WTC11 (cell line): Measurements from ENCODE around the gene PRR5L. TPM values are rescaled to one million over a fixed set of nuclear protein-coding genes. Genes with fewer than 3 reads are reported as not detected.
A peak's percentile ranks its signal among the peaks of the same experiment; 100 is the strongest.

Experiments used
- ATAC-seq: fragments of 200-7000 bp; cut with Tn5 transposase; 2 replicates; pipeline ENCODE4 v1.10.0; 2021; ENCODE audit warnings: mild to moderate bottlenecking, moderate library complexity
- Bru-seq: library from RNA; stranded (reverse); fragments of 400-500 nt; gene quantifications from one replicate; lab custom pipeline; 2021; lab: Mats Ljungman, UMichigan
- CTCF ChIA-PET: fragments of 300-600 bp; sonication (Branson Sonifier 250); formaldehyde crosslinking; loops from one replicate; lab custom pipeline; 2021; ENCODE audit warnings: antibody characterized with exemption; lab: Charles Lee
- POLR2A ChIA-PET: fragments of 350-600 bp; sonication (Branson Sonifier 250); formaldehyde crosslinking; loops from one replicate; lab custom pipeline; 2021; ENCODE audit warnings: antibody characterized with exemption; lab: Charles Lee
- DNase-seq: peaks from one replicate; pipeline ENCODE4 v3.0.0; 2021; ENCODE audit warnings: low spot score
- H3K27ac Mint-ChIP-seq: 2 replicates; pipeline ENCODE4 v1.8.0; 2021; ENCODE audit warnings: mixed read lengths
- H3K27me3 Mint-ChIP-seq: 2 replicates; pipeline ENCODE4 v1.8.0; 2021; ENCODE audit warnings: low read depth, mild to moderate bottlenecking, moderate library complexity, mixed read lengths
- H3K36me3 Mint-ChIP-seq: 2 replicates; pipeline ENCODE4 v1.8.0; 2021; ENCODE audit warnings: mixed read lengths
- H3K4me1 Mint-ChIP-seq: 2 replicates; pipeline ENCODE4 v1.8.0; 2022; ENCODE audit warnings: mixed read lengths
- H3K4me3 Mint-ChIP-seq: 2 replicates; pipeline ENCODE4 v1.8.0; 2021; ENCODE audit warnings: mild to moderate bottlenecking, moderate library complexity, mixed read lengths
- H3K9me3 Mint-ChIP-seq: 2 replicates; pipeline ENCODE4 v1.8.0; 2021; ENCODE audit warnings: mixed read lengths
- EMX1 ChIP-seq: fragments of 250-450 bp; sonication (Bioruptor Pico); IDR thresholded peaks from 2 replicates; pipeline ENCODE4 v1.8.0; 2021; ENCODE audit warnings: mild to moderate bottlenecking
- ETV6 ChIP-seq: sonication (generic); formaldehyde crosslinking; IDR thresholded peaks from 2 replicates; pipeline ENCODE4 v1.8.1; 2022; ENCODE audit warnings: mild to moderate bottlenecking, missing genetic modification reagents
- GRHL2 ChIP-seq: fragments of 250-450 bp; sonication (Bioruptor Pico); IDR thresholded peaks from 2 replicates; pipeline ENCODE4 v1.8.0; 2022; ENCODE audit warnings: mild to moderate bottlenecking, moderate library complexity; ENCODE audit not compliant: insufficient replicate concordance, severe bottlenecking
- MXD4 ChIP-seq: fragments of 250-450 bp; sonication (Bioruptor Pico); IDR thresholded peaks from 2 replicates; pipeline ENCODE4 v1.8.0; 2021; ENCODE audit warnings: mild to moderate bottlenecking, moderate library complexity, borderline replicate concordance
- NFYB ChIP-seq: sonication (generic); formaldehyde crosslinking; conservative IDR thresholded peaks from 2 replicates; pipeline ENCODE4 v1.8.0; 2022; ENCODE audit warnings: low read depth, missing genetic modification reagents
- OVOL2 ChIP-seq: fragments of 250-450 bp; sonication (Bioruptor Pico); IDR thresholded peaks from 2 replicates; pipeline ENCODE4 v1.9.0; 2021; ENCODE audit warnings: mild to moderate bottlenecking, borderline replicate concordance
- RORB ChIP-seq: fragments of 250-450 bp; sonication (Bioruptor Pico); IDR thresholded peaks from 2 replicates; pipeline ENCODE4 v1.9.0; 2021; ENCODE audit warnings: mild to moderate bottlenecking
- SOX15 ChIP-seq: fragments of 250-450 bp; sonication (Bioruptor Pico); IDR thresholded peaks from 2 replicates; pipeline ENCODE4 v1.9.0; 2021; ENCODE audit warnings: mild to moderate bottlenecking
- TEAD1 ChIP-seq: sonication (generic); formaldehyde crosslinking; IDR thresholded peaks from 2 replicates; pipeline ENCODE4 v1.8.0; 2022; ENCODE audit warnings: mild to moderate bottlenecking, missing genetic modification reagents
- ZNF263 ChIP-seq: sonication (generic); formaldehyde crosslinking; IDR thresholded peaks from 2 replicates; pipeline ENCODE4 v1.8.1; 2022; ENCODE audit warnings: low read depth, mild to moderate bottlenecking, moderate library complexity, missing genetic modification reagents
- ZNF416 ChIP-seq: fragments of 250-450 bp; sonication (Bioruptor Pico); IDR thresholded peaks from 2 replicates; pipeline ENCODE4 v1.9.0; 2021; ENCODE audit warnings: mild to moderate bottlenecking, inconsistent platforms
- long read RNA-seq, 3 experiments: library from RNA in 1 of 3; library from capped mRNA in 1 of 3; library from polyadenylated mRNA in 1 of 3; unstranded in 2 of 3; stranded (forward) in 1 of 3; transcript quantifications; one replicate each; pipeline ENCODE4 v2.0.0, GENCODE V29; 2021
- total RNA-seq: library from RNA; stranded (reverse); gene quantifications from 3 replicates; pipeline ENCODE4 v1.2.3, GENCODE V29; 2021
- TF ChIP-seq, protein P1 (sequence below): sonication (generic); formaldehyde crosslinking; IDR thresholded peaks from 2 replicates; pipeline ENCODE4 v1.8.0; 2023; ENCODE audit warnings: mild to moderate bottlenecking, missing genetic modification reagents
- TF ChIP-seq, protein P2 (sequence below): sonication (generic); formaldehyde crosslinking; IDR thresholded peaks from 2 replicates; pipeline ENCODE4 v1.8.0; 2023; ENCODE audit warnings: missing genetic modification reagents, mild to moderate bottlenecking, borderline replicate concordance
- TF ChIP-seq, protein P3 (sequence below): sonication (generic); formaldehyde crosslinking; IDR thresholded peaks from 2 replicates; pipeline ENCODE4 v1.8.0; 2022; ENCODE audit warnings: mild to moderate bottlenecking, missing genetic modification reagents
- TF ChIP-seq, protein P4 (sequence below): sonication (generic); formaldehyde crosslinking; IDR thresholded peaks from 2 replicates; pipeline ENCODE4 v1.8.1; 2023; ENCODE audit warnings: mild to moderate bottlenecking, missing genetic modification reagents, moderate library complexity
- TF ChIP-seq, protein P5 (sequence below): sonication (generic); formaldehyde crosslinking; IDR thresholded peaks from 2 replicates; pipeline ENCODE4 v1.8.1; 2022; ENCODE audit warnings: mild to moderate bottlenecking, missing genetic modification reagents, moderate library complexity, borderline replicate concordance
- TF ChIP-seq, protein P6 (sequence below): sonication (generic); formaldehyde crosslinking; IDR thresholded peaks from 2 replicates; pipeline ENCODE4 v1.8.1; 2023; ENCODE audit warnings: mild to moderate bottlenecking, missing genetic modification reagents, borderline replicate concordance
- TF ChIP-seq, protein P7 (sequence below): sonication (generic); formaldehyde crosslinking; IDR thresholded peaks from 2 replicates; pipeline ENCODE4 v1.8.0; 2022; ENCODE audit warnings: mild to moderate bottlenecking, missing genetic modification reagents

PRR5L gene, protein sequence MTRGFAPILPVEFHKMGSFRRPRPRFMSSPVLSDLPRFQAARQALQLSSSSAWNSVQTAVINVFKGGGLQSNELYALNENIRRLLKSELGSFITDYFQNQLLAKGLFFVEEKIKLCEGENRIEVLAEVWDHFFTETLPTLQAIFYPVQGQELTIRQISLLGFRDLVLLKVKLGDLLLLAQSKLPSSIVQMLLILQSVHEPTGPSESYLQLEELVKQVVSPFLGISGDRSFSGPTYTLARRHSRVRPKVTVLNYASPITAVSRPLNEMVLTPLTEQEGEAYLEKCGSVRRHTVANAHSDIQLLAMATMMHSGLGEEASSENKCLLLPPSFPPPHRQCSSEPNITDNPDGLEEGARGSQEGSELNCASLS
- total RNA-seq (3.9 to 4.6 TPM (median 4.0 TPM) in 3 replicates), Bru-seq, nascent RNA (percentile 46 among the genes with signal in this experiment)
- long read RNA-seq, experiment 1, partial matches to known transcripts, result 0 of 5 reads
- long read RNA-seq, experiment 1, other reads (novel, unspliced or antisense), result 5 of 5 reads
- long read RNA-seq, experiment 2, partial matches to known transcripts, result 0 of 5 reads
- long read RNA-seq, experiment 2, other reads (novel, unspliced or antisense), result 5 of 5 reads
- long read RNA-seq, experiment 3, result 0 reads

DNA sequence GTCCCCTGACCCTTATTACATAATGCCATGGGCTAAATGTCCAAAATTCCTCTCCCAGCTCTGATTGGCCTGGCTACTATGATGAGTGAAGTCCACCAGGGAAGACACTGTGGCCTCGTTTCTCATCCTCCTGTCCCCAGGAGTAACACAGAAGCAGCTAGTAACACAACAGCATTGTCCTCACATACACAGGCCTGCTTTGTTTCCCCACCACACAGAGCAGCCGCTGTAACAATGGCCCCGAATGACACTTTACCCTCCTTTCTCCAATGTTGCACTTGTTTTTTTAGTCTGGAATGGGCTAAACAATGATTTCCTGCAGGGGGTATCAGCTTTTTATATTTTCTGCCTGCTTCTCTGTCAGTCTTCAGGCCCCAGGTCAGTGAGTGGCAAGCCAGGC, at the start of gene PRR5L:
PRR5L (plus strand) TSS at position 363 of the 400 bp plus-strand sequence. CDS start 104,834 bp downstream, outside the sequence.
- CTCF ChIA-PET, result interaction anchor here (0.8 to 1.4 kb wide), 3 partner anchors 11 to 197 kb away, joined by 3 to 5 read pairs (median 4); no protein-coding TSS in a partner anchor
- no peak for ATAC-seq
- H3K27ac Mint-ChIP-seq, result no peak within 1 kb of the TSS

More for the DNA sequence above, at the start of gene PRR5L:
- TF ChIP-seq OVOL2 (CRISPR knock-in tag) (no peak), ZNF416 (CRISPR knock-in tag) (no peak), ETV6 (no peak), MXD4 (CRISPR knock-in tag) (no peak), GRHL2 (CRISPR knock-in tag) (no peak), EMX1 (CRISPR knock-in tag) (no peak), TEAD1 (CRISPR knock-in tag) (no peak), NFYB (CRISPR knock-in tag) (no peak), RORB (no peak), ZNF263 (CRISPR knock-in tag) (no peak), SOX15 (no peak)
- TF ChIP-seq, protein P1, sequence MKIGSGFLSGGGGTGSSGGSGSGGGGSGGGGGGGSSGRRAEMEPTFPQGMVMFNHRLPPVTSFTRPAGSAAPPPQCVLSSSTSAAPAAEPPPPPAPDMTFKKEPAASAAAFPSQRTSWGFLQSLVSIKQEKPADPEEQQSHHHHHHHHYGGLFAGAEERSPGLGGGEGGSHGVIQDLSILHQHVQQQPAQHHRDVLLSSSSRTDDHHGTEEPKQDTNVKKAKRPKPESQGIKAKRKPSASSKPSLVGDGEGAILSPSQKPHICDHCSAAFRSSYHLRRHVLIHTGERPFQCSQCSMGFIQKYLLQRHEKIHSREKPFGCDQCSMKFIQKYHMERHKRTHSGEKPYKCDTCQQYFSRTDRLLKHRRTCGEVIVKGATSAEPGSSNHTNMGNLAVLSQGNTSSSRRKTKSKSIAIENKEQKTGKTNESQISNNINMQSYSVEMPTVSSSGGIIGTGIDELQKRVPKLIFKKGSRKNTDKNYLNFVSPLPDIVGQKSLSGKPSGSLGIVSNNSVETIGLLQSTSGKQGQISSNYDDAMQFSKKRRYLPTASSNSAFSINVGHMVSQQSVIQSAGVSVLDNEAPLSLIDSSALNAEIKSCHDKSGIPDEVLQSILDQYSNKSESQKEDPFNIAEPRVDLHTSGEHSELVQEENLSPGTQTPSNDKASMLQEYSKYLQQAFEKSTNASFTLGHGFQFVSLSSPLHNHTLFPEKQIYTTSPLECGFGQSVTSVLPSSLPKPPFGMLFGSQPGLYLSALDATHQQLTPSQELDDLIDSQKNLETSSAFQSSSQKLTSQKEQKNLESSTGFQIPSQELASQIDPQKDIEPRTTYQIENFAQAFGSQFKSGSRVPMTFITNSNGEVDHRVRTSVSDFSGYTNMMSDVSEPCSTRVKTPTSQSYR (CRISPR knock-in tag), result no peak
- TF ChIP-seq, protein P2, sequence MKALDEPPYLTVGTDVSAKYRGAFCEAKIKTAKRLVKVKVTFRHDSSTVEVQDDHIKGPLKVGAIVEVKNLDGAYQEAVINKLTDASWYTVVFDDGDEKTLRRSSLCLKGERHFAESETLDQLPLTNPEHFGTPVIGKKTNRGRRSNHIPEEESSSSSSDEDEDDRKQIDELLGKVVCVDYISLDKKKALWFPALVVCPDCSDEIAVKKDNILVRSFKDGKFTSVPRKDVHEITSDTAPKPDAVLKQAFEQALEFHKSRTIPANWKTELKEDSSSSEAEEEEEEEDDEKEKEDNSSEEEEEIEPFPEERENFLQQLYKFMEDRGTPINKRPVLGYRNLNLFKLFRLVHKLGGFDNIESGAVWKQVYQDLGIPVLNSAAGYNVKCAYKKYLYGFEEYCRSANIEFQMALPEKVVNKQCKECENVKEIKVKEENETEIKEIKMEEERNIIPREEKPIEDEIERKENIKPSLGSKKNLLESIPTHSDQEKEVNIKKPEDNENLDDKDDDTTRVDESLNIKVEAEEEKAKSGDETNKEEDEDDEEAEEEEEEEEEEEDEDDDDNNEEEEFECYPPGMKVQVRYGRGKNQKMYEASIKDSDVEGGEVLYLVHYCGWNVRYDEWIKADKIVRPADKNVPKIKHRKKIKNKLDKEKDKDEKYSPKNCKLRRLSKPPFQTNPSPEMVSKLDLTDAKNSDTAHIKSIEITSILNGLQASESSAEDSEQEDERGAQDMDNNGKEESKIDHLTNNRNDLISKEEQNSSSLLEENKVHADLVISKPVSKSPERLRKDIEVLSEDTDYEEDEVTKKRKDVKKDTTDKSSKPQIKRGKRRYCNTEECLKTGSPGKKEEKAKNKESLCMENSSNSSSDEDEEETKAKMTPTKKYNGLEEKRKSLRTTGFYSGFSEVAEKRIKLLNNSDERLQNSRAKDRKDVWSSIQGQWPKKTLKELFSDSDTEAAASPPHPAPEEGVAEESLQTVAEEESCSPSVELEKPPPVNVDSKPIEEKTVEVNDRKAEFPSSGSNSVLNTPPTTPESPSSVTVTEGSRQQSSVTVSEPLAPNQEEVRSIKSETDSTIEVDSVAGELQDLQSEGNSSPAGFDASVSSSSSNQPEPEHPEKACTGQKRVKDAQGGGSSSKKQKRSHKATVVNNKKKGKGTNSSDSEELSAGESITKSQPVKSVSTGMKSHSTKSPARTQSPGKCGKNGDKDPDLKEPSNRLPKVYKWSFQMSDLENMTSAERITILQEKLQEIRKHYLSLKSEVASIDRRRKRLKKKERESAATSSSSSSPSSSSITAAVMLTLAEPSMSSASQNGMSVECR (CRISPR knock-in tag), result no peak
- TF ChIP-seq, protein P3, sequence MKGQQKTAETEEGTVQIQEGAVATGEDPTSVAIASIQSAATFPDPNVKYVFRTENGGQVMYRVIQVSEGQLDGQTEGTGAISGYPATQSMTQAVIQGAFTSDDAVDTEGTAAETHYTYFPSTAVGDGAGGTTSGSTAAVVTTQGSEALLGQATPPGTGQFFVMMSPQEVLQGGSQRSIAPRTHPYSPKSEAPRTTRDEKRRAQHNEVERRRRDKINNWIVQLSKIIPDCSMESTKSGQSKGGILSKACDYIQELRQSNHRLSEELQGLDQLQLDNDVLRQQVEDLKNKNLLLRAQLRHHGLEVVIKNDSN (CRISPR knock-in tag), result no peak
- TF ChIP-seq, protein P4, sequence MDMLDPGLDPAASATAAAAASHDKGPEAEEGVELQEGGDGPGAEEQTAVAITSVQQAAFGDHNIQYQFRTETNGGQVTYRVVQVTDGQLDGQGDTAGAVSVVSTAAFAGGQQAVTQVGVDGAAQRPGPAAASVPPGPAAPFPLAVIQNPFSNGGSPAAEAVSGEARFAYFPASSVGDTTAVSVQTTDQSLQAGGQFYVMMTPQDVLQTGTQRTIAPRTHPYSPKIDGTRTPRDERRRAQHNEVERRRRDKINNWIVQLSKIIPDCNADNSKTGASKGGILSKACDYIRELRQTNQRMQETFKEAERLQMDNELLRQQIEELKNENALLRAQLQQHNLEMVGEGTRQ (CRISPR knock-in tag), result no peak
- TF ChIP-seq, protein P5, sequence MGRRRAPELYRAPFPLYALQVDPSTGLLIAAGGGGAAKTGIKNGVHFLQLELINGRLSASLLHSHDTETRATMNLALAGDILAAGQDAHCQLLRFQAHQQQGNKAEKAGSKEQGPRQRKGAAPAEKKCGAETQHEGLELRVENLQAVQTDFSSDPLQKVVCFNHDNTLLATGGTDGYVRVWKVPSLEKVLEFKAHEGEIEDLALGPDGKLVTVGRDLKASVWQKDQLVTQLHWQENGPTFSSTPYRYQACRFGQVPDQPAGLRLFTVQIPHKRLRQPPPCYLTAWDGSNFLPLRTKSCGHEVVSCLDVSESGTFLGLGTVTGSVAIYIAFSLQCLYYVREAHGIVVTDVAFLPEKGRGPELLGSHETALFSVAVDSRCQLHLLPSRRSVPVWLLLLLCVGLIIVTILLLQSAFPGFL, result no peak
- TF ChIP-seq, protein P6, sequence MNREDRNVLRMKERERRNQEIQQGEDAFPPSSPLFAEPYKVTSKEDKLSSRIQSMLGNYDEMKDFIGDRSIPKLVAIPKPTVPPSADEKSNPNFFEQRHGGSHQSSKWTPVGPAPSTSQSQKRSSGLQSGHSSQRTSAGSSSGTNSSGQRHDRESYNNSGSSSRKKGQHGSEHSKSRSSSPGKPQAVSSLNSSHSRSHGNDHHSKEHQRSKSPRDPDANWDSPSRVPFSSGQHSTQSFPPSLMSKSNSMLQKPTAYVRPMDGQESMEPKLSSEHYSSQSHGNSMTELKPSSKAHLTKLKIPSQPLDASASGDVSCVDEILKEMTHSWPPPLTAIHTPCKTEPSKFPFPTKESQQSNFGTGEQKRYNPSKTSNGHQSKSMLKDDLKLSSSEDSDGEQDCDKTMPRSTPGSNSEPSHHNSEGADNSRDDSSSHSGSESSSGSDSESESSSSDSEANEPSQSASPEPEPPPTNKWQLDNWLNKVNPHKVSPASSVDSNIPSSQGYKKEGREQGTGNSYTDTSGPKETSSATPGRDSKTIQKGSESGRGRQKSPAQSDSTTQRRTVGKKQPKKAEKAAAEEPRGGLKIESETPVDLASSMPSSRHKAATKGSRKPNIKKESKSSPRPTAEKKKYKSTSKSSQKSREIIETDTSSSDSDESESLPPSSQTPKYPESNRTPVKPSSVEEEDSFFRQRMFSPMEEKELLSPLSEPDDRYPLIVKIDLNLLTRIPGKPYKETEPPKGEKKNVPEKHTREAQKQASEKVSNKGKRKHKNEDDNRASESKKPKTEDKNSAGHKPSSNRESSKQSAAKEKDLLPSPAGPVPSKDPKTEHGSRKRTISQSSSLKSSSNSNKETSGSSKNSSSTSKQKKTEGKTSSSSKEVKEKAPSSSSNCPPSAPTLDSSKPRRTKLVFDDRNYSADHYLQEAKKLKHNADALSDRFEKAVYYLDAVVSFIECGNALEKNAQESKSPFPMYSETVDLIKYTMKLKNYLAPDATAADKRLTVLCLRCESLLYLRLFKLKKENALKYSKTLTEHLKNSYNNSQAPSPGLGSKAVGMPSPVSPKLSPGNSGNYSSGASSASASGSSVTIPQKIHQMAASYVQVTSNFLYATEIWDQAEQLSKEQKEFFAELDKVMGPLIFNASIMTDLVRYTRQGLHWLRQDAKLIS (CRISPR knock-in tag), result no peak
- TF ChIP-seq, protein P7, sequence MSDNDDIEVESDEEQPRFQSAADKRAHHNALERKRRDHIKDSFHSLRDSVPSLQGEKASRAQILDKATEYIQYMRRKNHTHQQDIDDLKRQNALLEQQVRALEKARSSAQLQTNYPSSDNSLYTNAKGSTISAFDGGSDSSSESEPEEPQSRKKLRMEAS (CRISPR knock-in tag), result no peak
- TF ChIP-seq, all 79 proteins: peak for 0
- Mint-ChIP-seq H3K4me1 (no peaks in the 10 kb centered on the region), H3K27me3 (peaks cover 7% of the 10 kb centered on the region), H3K9me3 (peaks cover 9% of the 10 kb centered on the region), H3K36me3 (no peaks in the 10 kb centered on the region), H3K4me3 (no peak within 1 kb of the TSS)
- DNase-seq, result no peak
- POLR2A ChIA-PET, result no interaction called here
